Mucosa of descending colon (tissue), 3 donors: Measurements from ENCODE around the gene TCF12. TPM values are rescaled to one million over a fixed set of nuclear protein-coding genes. Genes with fewer than 3 reads are reported as not detected.

Experiments used
- ATAC-seq: fragments of 200-7000 bp; cut with Tn5 transposase; one replicate; pipeline ENCODE4 v1.9.1; 2020; ENCODE audit warnings: mild to moderate bottlenecking, moderate library complexity
- DNase-seq, 3 donors: peaks; one replicate each; pipeline ENCODE4 v3.0.0-alpha.2; 2020
- H3K36me3 ChIP-seq: fragments of 200-600 bp; one replicate; pipeline ENCODE4 v1.8.0; 2021; ENCODE audit warnings: low read depth, mild to moderate bottlenecking
- H3K4me1 ChIP-seq: fragments of 200-600 bp; one replicate; pipeline ENCODE4 v1.8.0; 2021; ENCODE audit warnings: low read depth, mild to moderate bottlenecking
- H3K4me3 ChIP-seq: fragments of 200-600 bp; one replicate; pipeline ENCODE4 v1.8.0; 2021; ENCODE audit warnings: mild to moderate bottlenecking
- H3K9me3 ChIP-seq: fragments of 200-600 bp; one replicate; pipeline ENCODE4 v1.8.0; 2021; ENCODE audit warnings: mild to moderate bottlenecking
- CTCF ChIP-seq: fragments of 200-600 bp; IDR thresholded peaks from one replicate; pipeline ENCODE4 v1.8.0; 2022; ENCODE audit warnings: antibody characterized with exemption, mild to moderate bottlenecking
- intact Hi-C, 2 donors: fragments of 100-400 bp; cut with DNase I in 1 of 2; cut with micrococcal nuclease in 1 of 2; formaldehyde crosslinking; loops; one replicate each; pipeline versions ENCODE4 v1.11.0 to v1.11.1; 2022; cut with DNase I, micrococcal nuclease
- total RNA-seq, 3 donors: library from RNA; stranded (reverse); fragmentation: NEBNext Ultra II Directional in 2 of 3; extraction: Animal tissue kit (Norgen Biotek cat#: 25700) in 2 of 3; gene quantifications; one replicate each; pipeline versions ENCODE4 v1.2.1 to v1.2.4, GENCODE V29; 2021 to 2023
- donor health status: DM: no; HTN: no; CAD: no; lungs with moderate emphysema.
- donor health status: DM: no; HTN: no; CAD: no.
- donor health status: DM: no; HTN: yes; CAD: no.

Gene TCF12
- total RNA-seq, 3 donors from 2014 or later = 74.1 to 118 (median 106) TPM

- ATAC-seq = no peak
- Histone ChIP-seq H3K4me3 (no peak overlapping the region), H3K9me3 (no peaks in the 10 kb centered on the region), H3K36me3 (no peaks in the 10 kb centered on the region), H3K4me1 (no peaks in the 10 kb centered on the region)
- no peak for DNase-seq
- intact Hi-C loops = no loop called here
- TF ChIP-seq CTCF = no peak
Measured at GRCh38 chr15:57297630-57298029, 379.2 kb downstream of the TCF12 start.

- intact Hi-C loops = no loop called here
Measured at GRCh38 chr15:57298204-57298603, 379.8 kb downstream of the TCF12 start.

GRCh38 chr15:57298843-57299550 is 380.6 kb downstream of the TCF12 start:
- ATAC-seq (no peak), DNase-seq (no peak)
- H3K36me3 ChIP-seq = no peaks in the 10 kb centered on the region
- intact Hi-C loops = no loop called here
- H3K9me3 ChIP-seq = no peaks in the 10 kb centered on the region
- H3K4me1 ChIP-seq = no peaks in the 10 kb centered on the region
- TF ChIP-seq CTCF = no peak
- no peak overlapping the region for H3K4me3 ChIP-seq

More at GRCh38 chr15:57298204-57298603, 379.8 kb downstream of the TCF12 start:
- ATAC-seq (no peak), DNase-seq (no peak)
- Histone ChIP-seq H3K36me3 (no peaks in the 10 kb centered on the region), H3K4me3 (no peak overlapping the region), H3K9me3 (no peaks in the 10 kb centered on the region), H3K4me1 (no peaks in the 10 kb centered on the region)
- TF ChIP-seq CTCF = no peak

- Histone ChIP-seq H3K36me3 (no peaks in the 10 kb centered on the region), H3K4me1 (peaks cover 5% of the 10 kb centered on the region), H3K9me3 (no peaks in the 10 kb centered on the region), H3K4me3 (no peak overlapping the region)
- intact Hi-C loops = loop anchor here in 1 of 2 donors (10.0 kb wide), 1 partner anchor 157 kb away; no protein-coding TSS in a partner anchor
- no peak for TF ChIP-seq CTCF
- ATAC-seq (no peak), DNase-seq (no peak)
Measured at GRCh38 chr15:57301307-57301706, 382.9 kb downstream of the TCF12 start.

GRCh38 chr15:57302640-57303257 is 384.3 kb downstream of the TCF12 start:
- no peak for DNase-seq
- no peak for ATAC-seq
- Histone ChIP-seq H3K9me3 (no peaks in the 10 kb centered on the region), H3K4me1 (peaks cover 20% of the 10 kb centered on the region), H3K4me3 (no peak overlapping the region), H3K36me3 (no peaks in the 10 kb centered on the region)
- intact Hi-C loops = loop anchor here in 1 of 2 donors (10.0 kb wide), 1 partner anchor 158 kb away; no protein-coding TSS in a partner anchor
- no peak for TF ChIP-seq CTCF
